Lower leg skin (tissue), 3 donors: ENCODE results near the gene HINT2.

ENCODE experiments used
- CTCF ChIP-seq, 3 donors: fragments of 450-650 bp; IDR thresholded peaks; one replicate each; pipeline ENCODE4 v1.5.1; 2016; ENCODE audit warnings: antibody characterized with exemption in 3 of 3, mild to moderate bottlenecking in 3 of 3, moderate library complexity in 2 of 3
- POLR2A ChIP-seq, 2 donors: fragments of 450-650 bp; IDR thresholded peaks; one replicate each; pipeline ENCODE4 v1.6.1; 2016 to 2017; ENCODE audit warnings: antibody characterized with exemption in 2 of 2, mild to moderate bottlenecking in 1 of 2, moderate library complexity in 1 of 2

GRCh38 chr9:35797311-35798109 lies 17.3 kb downstream of the HINT2 start:
- no peak for TF ChIP-seq POLR2A (IDR thresholded peaks at IDR 0.05)
- TF ChIP-seq CTCF (IDR thresholded peaks at IDR 0.05) = no peak
